Measurements from ENCODE around the gene MND1.
"Not testable (repeated sequence)": the region's sequence is repeated elsewhere in the genome, so short reads cannot be mapped to it uniquely, and the experiment has no call there.

MND1 gene

DNA sequence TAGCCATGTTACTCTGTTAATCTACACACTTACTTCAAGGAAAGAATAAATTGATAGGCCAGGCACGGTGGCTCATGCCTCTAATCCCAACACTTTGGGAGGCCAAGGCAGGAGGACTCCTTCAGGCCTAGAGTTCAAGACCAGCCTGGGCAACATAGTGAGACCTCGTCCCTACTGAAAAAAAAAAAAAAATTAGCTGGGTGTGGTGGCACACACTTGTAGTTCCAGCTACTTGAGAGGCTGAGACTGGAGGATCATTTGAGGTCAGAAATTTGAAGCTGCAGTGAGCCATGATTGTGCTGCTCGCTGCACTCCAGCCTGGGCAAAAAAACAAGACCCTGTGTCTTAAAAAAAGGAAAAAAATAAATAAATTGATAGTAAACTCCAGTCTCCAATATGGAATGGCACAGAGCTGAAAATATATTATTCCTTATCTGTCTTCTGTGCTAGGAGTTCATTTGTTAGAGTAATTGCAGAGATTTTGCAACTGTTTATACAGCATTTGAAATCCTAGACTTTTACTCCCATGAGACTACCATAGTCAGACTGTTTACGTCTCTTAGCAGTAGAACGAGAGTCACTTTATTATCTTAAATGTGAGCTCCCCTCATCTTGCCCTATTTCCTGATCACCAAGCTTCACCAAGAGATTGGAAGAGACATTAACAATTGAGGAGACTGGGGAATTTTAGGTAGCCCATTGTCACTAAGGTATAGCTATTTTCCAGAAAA is 102.9 kb downstream of the MND1 start:
- no peak for DNase-seq

DNA sequence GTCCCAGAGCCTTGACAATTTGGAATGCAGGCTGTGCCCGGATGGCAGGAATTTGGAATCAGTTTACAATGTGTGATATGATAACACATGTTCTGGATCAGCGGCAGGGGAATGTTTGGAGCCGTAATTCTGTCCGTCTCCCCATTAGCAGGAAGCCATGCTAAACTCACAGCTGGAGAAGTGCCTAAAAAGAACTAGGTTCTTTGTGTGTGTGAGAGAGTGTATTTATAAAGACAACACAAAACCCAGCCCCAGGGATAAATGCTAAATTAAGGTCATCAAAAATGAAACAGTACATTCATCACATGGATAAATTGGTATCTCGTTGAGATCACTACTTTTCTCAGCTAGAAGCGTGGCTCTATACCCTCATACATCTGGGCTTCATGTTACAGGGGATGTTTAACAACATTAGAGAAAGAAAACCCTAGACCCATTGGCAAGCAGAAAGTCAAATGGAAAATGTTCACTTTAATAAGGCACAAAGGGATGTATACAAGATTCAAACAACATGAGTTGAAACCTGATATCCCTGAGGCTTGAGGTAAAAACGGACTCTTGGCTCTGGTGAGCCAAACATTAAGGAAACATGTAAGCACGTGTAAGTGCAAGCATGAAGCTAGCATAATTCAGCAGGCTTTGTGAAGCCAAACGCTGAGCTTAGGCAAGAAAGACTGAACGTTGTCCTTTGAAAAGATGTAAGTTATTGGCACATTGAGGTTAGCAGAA is 103.7 kb downstream of the MND1 start:
- no peak for DNase-seq

DNA sequence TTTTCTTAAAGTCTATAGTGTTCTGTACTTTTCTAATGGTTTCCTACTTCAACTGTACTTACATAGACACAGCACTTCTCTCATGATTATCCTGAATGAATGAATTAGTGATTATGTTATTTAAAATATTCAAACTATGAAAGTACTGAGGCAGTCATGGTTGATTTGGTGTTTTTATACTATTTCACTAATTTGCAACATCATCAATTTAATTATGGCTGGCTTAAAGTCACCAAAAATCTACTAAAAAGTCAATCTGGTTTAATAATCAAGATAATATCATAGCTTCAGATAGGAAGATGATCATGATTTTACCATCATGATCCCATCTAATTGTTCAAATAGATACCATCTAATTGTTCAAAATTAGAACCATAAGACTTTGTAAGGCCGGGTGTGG is 104.8 kb downstream of the MND1 start:
- DNase-seq: no peak

DNA sequence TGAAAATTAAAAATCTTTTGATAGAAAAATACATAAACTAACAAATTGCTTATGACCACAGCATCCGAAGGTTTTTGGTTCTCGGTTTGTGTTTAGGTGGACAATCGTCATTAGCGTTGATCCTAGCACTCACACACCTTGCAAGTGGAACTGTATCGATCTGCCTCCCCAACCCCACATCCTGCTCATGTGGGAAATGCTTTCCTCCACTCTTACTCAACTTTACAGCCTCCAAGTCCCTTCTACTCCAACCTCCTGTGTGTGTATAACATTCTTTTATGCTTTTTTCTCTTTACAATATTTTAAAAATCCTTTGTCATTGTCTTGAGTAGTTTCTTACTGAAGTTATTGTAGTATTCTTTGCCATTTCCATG is 106.0 kb downstream of the MND1 start:
- DNase-seq: no peak

DNA sequence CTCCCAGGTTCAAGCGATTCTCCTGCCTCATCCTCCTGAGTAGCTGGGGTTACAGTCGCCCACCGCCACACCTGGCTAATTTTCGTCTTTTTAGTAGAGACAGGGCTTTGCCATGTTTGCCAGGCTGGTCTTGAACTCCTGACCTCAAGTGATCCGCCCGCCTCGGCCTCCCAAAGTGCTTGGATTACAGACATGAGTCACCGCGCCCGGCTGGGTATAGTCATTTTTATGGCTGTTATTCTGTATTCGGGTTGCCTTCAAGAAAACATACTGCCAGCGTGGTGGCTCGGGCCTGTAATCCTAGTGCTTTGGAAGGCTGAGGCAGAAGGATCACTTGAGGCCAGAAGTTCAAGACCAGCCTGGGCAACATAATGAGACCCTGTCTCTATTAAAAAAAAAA is 106.7 kb downstream of the MND1 start:
- DNase-seq: not testable (repeated sequence)

DNA sequence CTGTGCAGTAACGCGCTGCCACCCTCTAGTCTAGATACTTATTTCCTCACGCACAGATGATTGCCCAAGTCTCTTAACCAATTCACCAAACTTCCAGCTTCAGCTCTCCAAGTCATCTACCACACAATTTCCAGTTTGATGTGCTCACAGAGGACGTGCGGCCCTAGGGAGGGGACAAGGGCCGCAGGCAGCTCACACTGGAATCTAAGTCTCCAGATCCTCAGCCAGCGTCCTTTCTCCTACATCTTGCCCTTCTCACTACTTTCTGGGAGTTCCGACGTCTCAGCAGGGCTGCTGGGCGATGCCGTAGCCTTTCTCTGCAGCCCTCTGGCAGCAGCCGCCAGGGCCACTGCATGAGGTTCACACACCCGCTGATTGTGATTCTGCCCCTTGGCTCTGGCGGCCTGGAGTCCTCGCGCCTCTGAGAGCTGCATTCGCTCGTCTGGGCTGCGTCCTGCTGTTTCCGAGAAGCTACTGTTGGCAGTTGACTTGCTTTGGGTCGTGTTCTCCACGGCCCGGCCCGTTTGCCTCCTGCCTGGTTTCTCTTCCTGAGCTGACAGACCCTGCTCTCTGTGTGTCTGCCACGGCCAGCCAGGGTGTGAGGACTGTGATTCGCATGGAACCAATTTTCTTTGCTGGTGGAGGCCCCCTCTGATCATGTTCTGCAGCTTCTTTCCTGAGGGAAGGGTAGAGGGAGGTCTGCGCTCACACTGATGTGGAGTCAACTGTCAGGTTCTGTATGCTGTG is 107.6 kb downstream of the MND1 start:
- no peak for DNase-seq

DNA sequence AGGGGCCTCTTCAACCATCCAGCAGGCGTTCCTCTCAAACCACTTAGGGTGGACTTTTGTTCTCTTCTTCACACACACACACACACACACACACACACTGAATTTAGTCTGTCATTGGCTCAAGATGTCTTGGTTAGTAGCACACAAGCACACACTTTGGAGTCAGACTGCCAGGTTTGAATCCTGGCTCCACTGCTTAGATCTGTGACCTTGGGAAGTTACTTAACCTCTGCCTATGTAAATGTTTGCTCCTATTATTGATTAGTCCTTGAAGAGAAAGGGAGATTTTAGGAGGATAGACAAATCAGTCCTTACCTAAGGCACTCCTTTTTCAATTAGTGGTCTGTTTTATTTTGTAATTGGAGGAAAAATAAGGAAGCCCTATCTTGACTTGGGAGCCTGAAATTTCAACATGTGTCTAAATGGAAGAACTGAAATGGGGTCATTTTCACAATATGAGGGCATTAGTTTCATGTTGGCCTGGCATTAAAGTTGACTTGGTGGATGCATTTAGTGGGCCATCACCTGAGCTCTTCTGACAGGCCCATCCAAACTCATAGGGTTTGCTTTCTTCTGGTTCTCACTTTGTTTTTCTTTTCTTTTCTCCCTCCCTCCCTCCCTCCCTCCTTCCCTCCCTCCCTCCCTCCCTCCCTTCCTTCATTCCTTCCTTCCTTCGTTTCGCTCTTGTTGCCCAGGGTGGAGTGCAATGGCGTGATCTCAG is 108.3 kb downstream of the MND1 start:
- no peak for DNase-seq

DNA sequence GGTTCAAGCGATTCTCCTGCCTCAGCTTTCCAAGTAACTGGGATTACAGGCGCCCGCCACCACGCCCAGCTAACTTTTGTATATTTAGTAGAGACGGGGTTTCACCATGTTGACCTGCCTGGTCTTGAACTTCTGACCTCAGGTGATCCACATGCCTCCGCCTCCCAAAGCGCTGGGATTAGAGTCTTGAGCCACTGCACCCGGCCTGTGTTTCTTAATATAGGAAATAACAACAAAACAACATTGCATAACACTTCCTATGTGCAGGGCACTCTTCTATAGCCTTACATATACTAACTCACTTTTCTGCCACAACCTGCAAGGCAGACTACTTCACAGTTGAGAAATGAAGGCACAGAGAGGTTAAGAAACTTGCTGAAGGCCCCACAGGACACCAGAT is 108.9 kb downstream of the MND1 start:
- DNase-seq: no peak

DNA sequence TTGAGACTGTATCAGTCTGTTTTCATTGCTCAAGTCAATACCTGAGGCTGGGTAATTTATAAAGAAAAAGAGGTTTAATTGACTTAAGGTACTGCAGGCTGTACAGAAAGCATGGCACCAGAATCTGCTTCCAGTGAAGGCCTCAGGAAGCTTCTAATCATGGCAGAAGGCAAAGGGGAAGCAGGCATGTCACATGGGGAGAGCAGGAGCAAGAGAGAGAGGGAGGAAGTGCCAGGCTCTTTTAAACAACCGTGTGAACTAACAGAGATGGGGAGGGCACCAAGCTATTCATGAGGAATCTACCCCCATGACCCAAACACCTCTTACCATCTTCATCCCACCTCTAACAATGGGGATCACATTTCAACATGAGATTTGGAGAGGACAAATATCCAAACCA is 114.5 kb downstream of the MND1 start:
- no peak for DNase-seq

DNA sequence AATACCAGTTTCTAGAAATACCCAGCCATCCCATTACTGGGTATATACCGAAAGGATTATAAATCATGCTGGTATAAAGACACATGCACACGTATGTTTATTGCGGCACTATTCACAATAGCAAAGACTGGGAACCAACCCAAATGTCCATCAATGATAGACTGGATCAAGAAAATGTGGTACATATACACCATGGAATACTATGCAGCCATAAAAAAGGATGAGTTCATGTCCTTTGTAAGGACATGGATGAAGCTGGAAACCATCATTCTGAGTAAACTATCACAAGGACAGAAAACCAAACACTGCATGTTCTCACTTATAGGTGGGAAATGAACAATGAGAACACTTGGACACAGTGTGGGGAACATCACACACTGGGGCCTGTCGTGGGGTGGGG is 117.1 kb downstream of the MND1 start:
- not testable (repeated sequence) for DNase-seq

DNA sequence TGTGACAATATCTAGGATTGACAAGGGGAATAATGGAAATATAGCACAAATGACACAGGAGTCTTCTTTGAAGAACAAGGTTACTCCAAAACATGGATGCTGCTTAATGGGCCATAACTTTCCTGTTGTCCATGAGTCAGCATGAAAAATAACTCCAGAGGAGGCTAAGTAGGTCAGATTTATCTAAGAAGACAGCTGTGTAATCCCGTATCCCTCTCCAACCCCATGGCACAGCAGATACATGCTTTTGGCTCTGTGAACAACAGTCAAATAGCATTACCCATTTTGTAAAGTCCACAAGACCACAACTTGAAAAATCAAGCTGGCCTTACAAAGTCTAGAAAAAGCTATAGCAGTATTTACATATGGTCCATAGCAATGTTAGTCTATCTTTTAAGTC is 119.6 kb downstream of the MND1 start:
- peak; percentile 59 for DNase-seq
